HCT116 (cell line): ENCODE measurements around the gene PNLIPRP3.

Experiments
- EZH2 ChIP-seq: fragments of 200-600 bp; sonication (generic); IDR thresholded peaks from 2 replicates; pipeline ENCODE4 v1.6.1; 2017; ENCODE audit warnings: antibody characterized with exemption, mixed run types
- POLR2A ChIP-seq: IDR thresholded peaks from 2 replicates; pipeline ENCODE4 v1.7.0; 2011; ENCODE audit warnings: borderline replicate concordance; ENCODE audit not compliant: insufficient read depth, insufficient read length; ENCODE audit errors: extremely low read depth
- POLR2AphosphoS5 ChIP-seq: IDR thresholded peaks from 2 replicates; pipeline ENCODE4 v1.6.1; 2011; ENCODE audit warnings: mild to moderate bottlenecking, low read depth, low read length, moderate library complexity
- RAD21 ChIP-seq: IDR thresholded peaks from 2 replicates; pipeline ENCODE4 v1.6.1; 2012; ENCODE audit warnings: low read depth, mild to moderate bottlenecking
- SIN3A ChIP-seq: IDR thresholded peaks from 2 replicates; pipeline ENCODE4 v1.6.1; 2012; ENCODE audit warnings: low read depth
- SP1 ChIP-seq: IDR thresholded peaks from 2 replicates; pipeline ENCODE4 v1.6.1; 2012; ENCODE audit warnings: low read depth
- SRF ChIP-seq: IDR thresholded peaks from 2 replicates; pipeline ENCODE4 v1.6.1; 2012; ENCODE audit warnings: low read depth
- YY1 ChIP-seq: IDR thresholded peaks from 2 replicates; pipeline ENCODE4 v1.6.1; 2011; ENCODE audit warnings: low read length, low read depth, moderate library complexity, mild to moderate bottlenecking; ENCODE audit not compliant: insufficient replicate concordance; ENCODE audit errors: extremely low read depth
- ZFX ChIP-seq: fragments of 450-650 bp; IDR thresholded peaks from 2 replicates; pipeline ENCODE4 v1.6.1; 2017
- ZNF274 ChIP-seq: fragments of 200-500 bp; sonication (Bioruptor generic); IDR thresholded peaks from 2 replicates; pipeline ENCODE4 v1.6.1; 2014; ENCODE audit warnings: mild to moderate bottlenecking, low read depth, low read length, inconsistent platforms
- TF ChIP-seq, protein P1 (sequence below): IDR thresholded peaks from 2 replicates; pipeline ENCODE4 v1.6.1; 2012
- TF ChIP-seq, protein P2 (sequence below), 3 experiments: fragments of 200-600 bp in 1 of 3; sonication (generic) in 1 of 3; IDR thresholded peaks in 2 of 3; conservative IDR thresholded peaks in 1 of 3; 2 replicates each; pipeline ENCODE4 v1.5.1; 2012 to 2017; ENCODE audit warnings: low read depth in 2 of 3, low read length in 2 of 3, antibody characterized with exemption in 1 of 3, borderline replicate concordance in 1 of 3, control low read depth in 1 of 3, mild to moderate bottlenecking in 1 of 3, mixed read lengths in 1 of 3, mixed run types in 1 of 3, moderate library complexity in 1 of 3; ENCODE audit not compliant: insufficient read depth in 1 of 3
- TF ChIP-seq, protein P3 (sequence below): IDR thresholded peaks from 2 replicates; pipeline ENCODE4 v1.6.1; 2012; ENCODE audit warnings: low read depth

GRCh38 chr10:116487522-116488430, 60.1 kb downstream of the PNLIPRP3 start:
- TF ChIP-seq, protein P1, sequence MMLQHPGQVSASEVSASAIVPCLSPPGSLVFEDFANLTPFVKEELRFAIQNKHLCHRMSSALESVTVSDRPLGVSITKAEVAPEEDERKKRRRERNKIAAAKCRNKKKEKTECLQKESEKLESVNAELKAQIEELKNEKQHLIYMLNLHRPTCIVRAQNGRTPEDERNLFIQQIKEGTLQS: no peak
- TF ChIP-seq, protein P2, sequence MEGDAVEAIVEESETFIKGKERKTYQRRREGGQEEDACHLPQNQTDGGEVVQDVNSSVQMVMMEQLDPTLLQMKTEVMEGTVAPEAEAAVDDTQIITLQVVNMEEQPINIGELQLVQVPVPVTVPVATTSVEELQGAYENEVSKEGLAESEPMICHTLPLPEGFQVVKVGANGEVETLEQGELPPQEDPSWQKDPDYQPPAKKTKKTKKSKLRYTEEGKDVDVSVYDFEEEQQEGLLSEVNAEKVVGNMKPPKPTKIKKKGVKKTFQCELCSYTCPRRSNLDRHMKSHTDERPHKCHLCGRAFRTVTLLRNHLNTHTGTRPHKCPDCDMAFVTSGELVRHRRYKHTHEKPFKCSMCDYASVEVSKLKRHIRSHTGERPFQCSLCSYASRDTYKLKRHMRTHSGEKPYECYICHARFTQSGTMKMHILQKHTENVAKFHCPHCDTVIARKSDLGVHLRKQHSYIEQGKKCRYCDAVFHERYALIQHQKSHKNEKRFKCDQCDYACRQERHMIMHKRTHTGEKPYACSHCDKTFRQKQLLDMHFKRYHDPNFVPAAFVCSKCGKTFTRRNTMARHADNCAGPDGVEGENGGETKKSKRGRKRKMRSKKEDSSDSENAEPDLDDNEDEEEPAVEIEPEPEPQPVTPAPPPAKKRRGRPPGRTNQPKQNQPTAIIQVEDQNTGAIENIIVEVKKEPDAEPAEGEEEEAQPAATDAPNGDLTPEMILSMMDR (IDR thresholded peaks at IDR 0.05 in 2 of 3, conservative IDR thresholded peaks at IDR 0.05 in 1 of 3; ENCODE audit: borderline replicate concordance in 1 of 3, insufficient read depth in 1 of 3, low read depth in 2 of 3, low read length in 2 of 3): no peak
- TF ChIP-seq ZNF274: no peak
- no peak for TF ChIP-seq POLR2A
- TF ChIP-seq, protein P3, sequence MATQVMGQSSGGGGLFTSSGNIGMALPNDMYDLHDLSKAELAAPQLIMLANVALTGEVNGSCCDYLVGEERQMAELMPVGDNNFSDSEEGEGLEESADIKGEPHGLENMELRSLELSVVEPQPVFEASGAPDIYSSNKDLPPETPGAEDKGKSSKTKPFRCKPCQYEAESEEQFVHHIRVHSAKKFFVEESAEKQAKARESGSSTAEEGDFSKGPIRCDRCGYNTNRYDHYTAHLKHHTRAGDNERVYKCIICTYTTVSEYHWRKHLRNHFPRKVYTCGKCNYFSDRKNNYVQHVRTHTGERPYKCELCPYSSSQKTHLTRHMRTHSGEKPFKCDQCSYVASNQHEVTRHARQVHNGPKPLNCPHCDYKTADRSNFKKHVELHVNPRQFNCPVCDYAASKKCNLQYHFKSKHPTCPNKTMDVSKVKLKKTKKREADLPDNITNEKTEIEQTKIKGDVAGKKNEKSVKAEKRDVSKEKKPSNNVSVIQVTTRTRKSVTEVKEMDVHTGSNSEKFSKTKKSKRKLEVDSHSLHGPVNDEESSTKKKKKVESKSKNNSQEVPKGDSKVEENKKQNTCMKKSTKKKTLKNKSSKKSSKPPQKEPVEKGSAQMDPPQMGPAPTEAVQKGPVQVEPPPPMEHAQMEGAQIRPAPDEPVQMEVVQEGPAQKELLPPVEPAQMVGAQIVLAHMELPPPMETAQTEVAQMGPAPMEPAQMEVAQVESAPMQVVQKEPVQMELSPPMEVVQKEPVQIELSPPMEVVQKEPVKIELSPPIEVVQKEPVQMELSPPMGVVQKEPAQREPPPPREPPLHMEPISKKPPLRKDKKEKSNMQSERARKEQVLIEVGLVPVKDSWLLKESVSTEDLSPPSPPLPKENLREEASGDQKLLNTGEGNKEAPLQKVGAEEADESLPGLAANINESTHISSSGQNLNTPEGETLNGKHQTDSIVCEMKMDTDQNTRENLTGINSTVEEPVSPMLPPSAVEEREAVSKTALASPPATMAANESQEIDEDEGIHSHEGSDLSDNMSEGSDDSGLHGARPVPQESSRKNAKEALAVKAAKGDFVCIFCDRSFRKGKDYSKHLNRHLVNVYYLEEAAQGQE: no peak
- no peak for TF ChIP-seq SRF
- TF ChIP-seq POLR2AphosphoS5: no peak
- TF ChIP-seq RAD21: no peak
- no peak for TF ChIP-seq EZH2
- no peak for TF ChIP-seq SIN3A
- no peak for TF ChIP-seq ZFX
- TF ChIP-seq YY1: no peak
- no peak for TF ChIP-seq SP1
